IMR-90 (cell line): ENCODE measurements around the gene SYNE1. TPM values are rescaled to one million over a fixed set of nuclear protein-coding genes. Genes with fewer than 3 reads are reported as not detected.

ENCODE experiments used
- ATAC-seq: fragments of 200-7000 bp; cut with Tn5 transposase; 2 replicates; pipeline ENCODE4 v1.9.1; 2020; ENCODE audit warnings: low read depth, mild to moderate bottlenecking, moderate library complexity
- BruUV-seq: library from RNA; stranded (reverse); fragments of 400-500 nt; replicated peaks from 2 replicates; lab custom pipeline; 2021; lab: Mats Ljungman, UMichigan
- CTCF ChIA-PET: fragments of 300-600 bp; formaldehyde crosslinking; extraction: SDS; loops from one replicate; lab custom pipeline; 2021; ENCODE audit warnings: antibody characterized with exemption; lab: Yijun Ruan, JAX
- POLR2A ChIA-PET: fragments of 300-600 bp; sonication (Branson Sonifier 250); formaldehyde crosslinking; loops from one replicate; lab custom pipeline; 2022; ENCODE audit warnings: antibody characterized with exemption; ENCODE audit not compliant: unreplicated experiment; lab: Charles Lee
- DNase-seq: peaks from one replicate; pipeline ENCODE4 v3.0.0; 2013
- H2AFZ ChIP-seq: replicated peaks from 2 replicates; pipeline ENCODE3; 2013; ENCODE audit warnings: low read length, mild to moderate bottlenecking; ENCODE audit not compliant: poor library complexity
- H2AK5ac ChIP-seq: 2 replicates; pipeline ENCODE4 v1.6.1; 2013; ENCODE audit warnings: low read depth, low read length, inconsistent platforms
- H2AK9ac ChIP-seq: replicated peaks from 2 replicates; pipeline ENCODE3; 2013; ENCODE audit warnings: mild to moderate bottlenecking, low read depth, low read length, moderate library complexity; ENCODE audit not compliant: poor library complexity
- H2BK120ac ChIP-seq: 2 replicates; pipeline ENCODE4 v1.6.1; 2013; ENCODE audit warnings: low read depth, low read length, inconsistent platforms
- H2BK15ac ChIP-seq: 3 replicates; pipeline ENCODE4 v1.6.1; 2013; ENCODE audit warnings: low read depth, low read length, inconsistent platforms
- H2BK20ac ChIP-seq: 2 replicates; pipeline ENCODE4 v1.6.1; 2013; ENCODE audit warnings: low read depth, mild to moderate bottlenecking, inconsistent platforms, low read length, moderate library complexity
- H2BK5ac ChIP-seq: 2 replicates; pipeline ENCODE4 v1.6.1; 2013; ENCODE audit warnings: mild to moderate bottlenecking, low read depth, low read length, inconsistent platforms; ENCODE audit not compliant: poor library complexity, severe bottlenecking
- H3K14ac ChIP-seq: replicated peaks from 2 replicates; pipeline ENCODE4 v1.6.1; 2013; ENCODE audit warnings: low read depth, low read length, inconsistent platforms
- H3K18ac ChIP-seq: 2 replicates; pipeline ENCODE4 v1.6.1; 2013; ENCODE audit warnings: low read depth, low read length, control low read depth
- H3K23ac ChIP-seq: 2 replicates; pipeline ENCODE4 v1.6.1; 2013; ENCODE audit warnings: low read depth, low read length, inconsistent platforms
- H3K27ac ChIP-seq: 2 replicates; pipeline ENCODE4 v1.5.1; 2013; ENCODE audit warnings: mild to moderate bottlenecking, control low read depth, low read length; ENCODE audit not compliant: insufficient read depth
- H3K27me3 ChIP-seq: 2 replicates; pipeline ENCODE4 v1.6.1; 2013; ENCODE audit warnings: low read length; ENCODE audit not compliant: control insufficient read depth, insufficient read depth
- H3K36me3 ChIP-seq: 2 replicates; pipeline ENCODE4 v1.6.1; 2013; ENCODE audit warnings: low read length, mixed read lengths; ENCODE audit not compliant: control insufficient read depth, insufficient read depth
- H3K4ac ChIP-seq: 2 replicates; pipeline ENCODE4 v1.6.1; 2013; ENCODE audit warnings: low read depth, low read length, inconsistent platforms
- H3K4me1 ChIP-seq: 2 replicates; pipeline ENCODE4 v1.6.1; 2013; ENCODE audit warnings: low read length, mixed read lengths; ENCODE audit not compliant: control insufficient read depth, insufficient read depth
- H3K4me2 ChIP-seq: 2 replicates; pipeline ENCODE4 v1.6.1; 2013; ENCODE audit warnings: low read depth, mild to moderate bottlenecking, control low read depth, low read length, moderate library complexity
- H3K4me3 ChIP-seq: 2 replicates; pipeline ENCODE4 v1.5.1; 2013; ENCODE audit warnings: low read depth, mild to moderate bottlenecking, control low read depth, low read length, moderate library complexity; ENCODE audit not compliant: insufficient read depth
- H3K56ac ChIP-seq: 2 replicates; pipeline ENCODE4 v1.6.1; 2013; ENCODE audit warnings: low read length, inconsistent platforms; ENCODE audit not compliant: insufficient read depth; ENCODE audit errors: extremely low read depth
- H3K79me1 ChIP-seq, 2 experiments: 2 replicates each; pipeline ENCODE4 v1.6.1; 2013; ENCODE audit warnings: low read length in 2 of 2, inconsistent platforms in 1 of 2, low read depth in 1 of 2
- H3K9ac ChIP-seq: 2 replicates; pipeline ENCODE4 v1.6.1; 2013; ENCODE audit warnings: low read depth, low read length, control low read depth
- H3K9me1 ChIP-seq: 2 replicates; pipeline ENCODE4 v1.6.1; 2013; ENCODE audit warnings: low read length, inconsistent platforms; ENCODE audit not compliant: insufficient read depth
- H3K9me3 ChIP-seq: 2 replicates; pipeline ENCODE4 v1.6.1; 2013; ENCODE audit warnings: low read length; ENCODE audit not compliant: control insufficient read depth, insufficient read depth
- H4K20me1 ChIP-seq: 2 replicates; pipeline ENCODE4 v1.6.1; 2013; ENCODE audit warnings: low read length, inconsistent platforms; ENCODE audit not compliant: insufficient read depth
- H4K5ac ChIP-seq: 2 replicates; pipeline ENCODE4 v1.6.1; 2013; ENCODE audit warnings: mild to moderate bottlenecking, low read depth, low read length, control low read depth
- H4K8ac ChIP-seq, 2 experiments: 2 replicates each; pipeline ENCODE4 v1.6.1; 2013; ENCODE audit warnings: low read depth in 2 of 2, low read length in 2 of 2, control low read depth in 1 of 2, inconsistent platforms in 1 of 2
- H4K91ac ChIP-seq: 2 replicates; pipeline ENCODE4 v1.6.1; 2013; ENCODE audit warnings: low read depth, low read length, inconsistent platforms; ENCODE audit not compliant: insufficient read depth
- BHLHE40 ChIP-seq: fragments of 150-350 bp; IDR thresholded peaks from 2 replicates; pipeline ENCODE4 v1.6.1; 2016; ENCODE audit warnings: mild to moderate bottlenecking, low read depth, low read length
- CEBPB ChIP-seq: IDR thresholded peaks from 2 replicates; pipeline ENCODE4 v1.6.1; 2012; ENCODE audit warnings: low read depth, low read length, improper control_type of control experiment
- CHD1 ChIP-seq: IDR thresholded peaks from 2 replicates; pipeline ENCODE4 v1.6.1; 2012; ENCODE audit warnings: low read depth, low read length, improper control_type of control experiment
- CTCF ChIP-seq: conservative IDR thresholded peaks from 2 replicates; pipeline ENCODE4 v1.5.1; 2012; ENCODE audit warnings: mild to moderate bottlenecking, low read depth, low read length, improper control_type of control experiment
- ELK1 ChIP-seq: fragments of 150-350 bp; IDR thresholded peaks from 2 replicates; pipeline ENCODE4 v1.6.1; 2016; ENCODE audit warnings: low read depth, mild to moderate bottlenecking, low read length, moderate library complexity, borderline replicate concordance
- FOS ChIP-seq: fragments of 150-350 bp; IDR thresholded peaks from 2 replicates; pipeline ENCODE4 v1.6.1; 2016; ENCODE audit warnings: low read depth, low read length
- MAFK ChIP-seq: IDR thresholded peaks from 2 replicates; pipeline ENCODE4 v1.6.1; 2012; ENCODE audit warnings: low read depth, low read length, improper control_type of control experiment
- MAZ ChIP-seq: IDR thresholded peaks from 2 replicates; pipeline ENCODE4 v1.6.1; 2012; ENCODE audit warnings: low read depth, mild to moderate bottlenecking, low read length, improper control_type of control experiment, moderate library complexity, borderline replicate concordance
- MXI1 ChIP-seq: IDR thresholded peaks from 2 replicates; pipeline ENCODE4 v1.6.1; 2012; ENCODE audit warnings: low read depth, mild to moderate bottlenecking, low read length, moderate library complexity, borderline replicate concordance
- NFE2L2 ChIP-seq: fragments of 150-350 bp; IDR thresholded peaks from 2 replicates; pipeline ENCODE4 v1.6.1; 2016; ENCODE audit warnings: low read depth, mild to moderate bottlenecking, low read length
- POLR2A ChIP-seq: IDR thresholded peaks from 2 replicates; pipeline ENCODE4 v1.6.1; 2012; ENCODE audit warnings: mild to moderate bottlenecking, low read depth, low read length
- RAD21 ChIP-seq: IDR thresholded peaks from 2 replicates; pipeline ENCODE4 v1.6.1; 2012; ENCODE audit warnings: low read length, improper control_type of control experiment
- RCOR1 ChIP-seq: IDR thresholded peaks from 2 replicates; pipeline ENCODE4 v1.6.1; 2012; ENCODE audit warnings: mild to moderate bottlenecking, low read length, improper control_type of control experiment; ENCODE audit not compliant: insufficient replicate concordance
- RFX5 ChIP-seq: IDR thresholded peaks from 2 replicates; pipeline ENCODE4 v1.8.0; 2012; ENCODE audit warnings: low read depth, mild to moderate bottlenecking, low read length, moderate library complexity
- SMC3 ChIP-seq: fragments of 150-350 bp; IDR thresholded peaks from 2 replicates; pipeline ENCODE4 v1.6.1; 2016; ENCODE audit warnings: low read depth, mild to moderate bottlenecking, antibody characterized with exemption, low read length, moderate library complexity
- USF2 ChIP-seq: fragments of 150-350 bp; IDR thresholded peaks from 2 replicates; pipeline ENCODE4 v1.6.1; 2017; ENCODE audit warnings: mild to moderate bottlenecking, antibody characterized with exemption, low read length, low read depth
- WGBS, 2 experiments: methylation state at CpG; one replicate each; pipeline versions ENCODE4 v1.1.5 to v1.1.7; 2013; ENCODE audit warnings: missing lambda C conversion rate in 2 of 2; ENCODE audit not compliant: insufficient read length in 1 of 2; ENCODE audit errors: extremely low coverage in 2 of 2; 5-methylcytosine and 5-hydroxymethylcytosine counted together
- dilution Hi-C: fragments of 300-500 bp; cut with HindIII; formaldehyde crosslinking; loops from one replicate; pipeline ENCODE4 v1.14.3; 2018; ENCODE audit warnings: low sequenced_read_pairs; ENCODE audit not compliant: unreplicated experiment
- in situ Hi-C: fragments of 300-500 bp; cut with MboI; formaldehyde crosslinking; loops from 3 replicates; pipeline ENCODE4 v1.14.3; 2019; ENCODE audit warnings: low sequenced_read_pairs, inconsistent platforms, mixed read lengths
- intact Hi-C: fragments of 100-400 bp; cut with micrococcal nuclease; formaldehyde crosslinking; loops from 2 replicates; pipeline ENCODE4 v1.10.0; 2022
- polyA plus RNA-seq, 3 experiments: library from polyadenylated mRNA; depleted of rRNA; stranded (reverse); fragments of >200 nt; gene quantifications; 2 replicates each; pipeline ENCODE4 v1.2.3, GENCODE V29; 2012; ENCODE audit warnings: low replicate concordance in 1 of 3
- total RNA-seq: library from RNA; depleted of rRNA; stranded (reverse); fragments of >200 nt; gene quantifications from 2 replicates; pipeline ENCODE4 v1.2.3, GENCODE V29; 2012

The SYNE1 gene
- total and polyA plus RNA-seq, 2 of the 4 experiments (the other 2 are of a cell fraction), result 34.1 to 159 TPM

GRCh38 chr6:152540381-152540780 is 96.8 kb downstream of the SYNE1 start:
- H3K79me1 ChIP-seq, result peaks cover 0 to 7% of the 10 kb centered on the region in 2 experiments; a peak in 2 of 4 replicates
- H2AK9ac ChIP-seq, result no peak overlapping the region
- no peak overlapping the region for H3K9ac ChIP-seq
- no CpG with 5 or more reads among the region's 2 CpGs for WGBS, 2 experiments
- H3K9me1 ChIP-seq, result no peaks in the 10 kb centered on the region
- no TSS peak for BruUV-seq
- in situ Hi-C loops (no loop called here), dilution Hi-C loops (no loop called here), intact Hi-C loops (no loop called here)
- no peak overlapping the region for H2BK120ac ChIP-seq
- no peak overlapping the region for H3K4me3 ChIP-seq
- H2BK20ac ChIP-seq, result no peak overlapping the region
- H3K4me1 ChIP-seq, result no peaks in the 10 kb centered on the region
- DNase-seq (no peak), ATAC-seq (no peak)
- H2BK5ac ChIP-seq, result no peak overlapping the region
- H3K27me3 ChIP-seq, result no peaks in the 10 kb centered on the region
- POLR2A ChIA-PET, result no interaction called here
- no peak overlapping the region for H4K5ac ChIP-seq
- H2BK15ac ChIP-seq, result no peak overlapping the region
- H2AK5ac ChIP-seq, result no peak overlapping the region
- H2AFZ ChIP-seq, result no peak overlapping the region
- H3K4me2 ChIP-seq, result no peak overlapping the region
- H3K4ac ChIP-seq, result no peak overlapping the region
- TF ChIP-seq MAZ (no peak), RAD21 (no peak), FOS (no peak), RCOR1 (no peak), BHLHE40 (no peak), CEBPB (no peak), CTCF (no peak), SMC3 (no peak), RFX5 (no peak), POLR2A (no peak), MAFK (no peak), USF2 (no peak), ELK1 (no peak), MXI1 (no peak), CHD1 (no peak), NFE2L2 (no peak)
- CTCF ChIA-PET, result no interaction called here
- no peak overlapping the region for H4K8ac ChIP-seq
- H3K14ac ChIP-seq, result no peak overlapping the region
- no peaks in the 10 kb centered on the region for H4K20me1 ChIP-seq
- H3K18ac ChIP-seq, result no peak overlapping the region
- H3K36me3 ChIP-seq, result no peaks in the 10 kb centered on the region
- no peak overlapping the region for H4K91ac ChIP-seq
- no peak overlapping the region for H3K23ac ChIP-seq
- no peak overlapping the region for H3K27ac ChIP-seq
- H3K56ac ChIP-seq, result no peak overlapping the region
- no peaks in the 10 kb centered on the region for H3K9me3 ChIP-seq
